ENCODE measurements around the gene PNCK.

The PNCK gene

DNA sequence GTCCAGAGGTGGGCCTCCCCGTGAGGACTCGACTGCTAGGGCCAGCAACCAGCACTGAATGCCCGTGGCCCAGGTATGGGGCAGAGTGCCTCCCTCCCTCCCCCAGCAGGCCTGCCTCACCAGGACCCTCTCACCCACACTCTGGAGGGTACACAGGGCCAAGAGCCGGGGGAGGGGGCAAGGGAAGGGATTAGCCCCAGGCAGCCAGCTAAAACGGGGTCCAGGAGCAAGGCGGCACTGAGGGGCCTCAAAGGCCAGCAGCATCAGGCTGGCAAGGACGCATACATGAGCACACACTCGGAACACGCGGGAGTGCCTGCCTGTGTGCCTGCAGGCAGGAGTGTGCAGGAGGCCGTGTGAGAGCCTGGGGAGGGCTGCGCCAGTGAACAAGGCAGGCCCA, 44.9 kb downstream of the PNCK start:
- DNase-seq (ENCODE audit: extremely low spot score) = no peak
- POLR2A ChIA-PET = no interaction called here
- no peak for TF ChIP-seq FOXK2 (IDR thresholded peaks at IDR 0.05)
- CTCF ChIA-PET = no interaction called here

- POLR2A ChIA-PET = no interaction called here
- CTCF ChIA-PET = no interaction called here
These were observed 45.5 kb downstream of the PNCK start for GRCh38 chrX:153628129-153628528.

DNA sequence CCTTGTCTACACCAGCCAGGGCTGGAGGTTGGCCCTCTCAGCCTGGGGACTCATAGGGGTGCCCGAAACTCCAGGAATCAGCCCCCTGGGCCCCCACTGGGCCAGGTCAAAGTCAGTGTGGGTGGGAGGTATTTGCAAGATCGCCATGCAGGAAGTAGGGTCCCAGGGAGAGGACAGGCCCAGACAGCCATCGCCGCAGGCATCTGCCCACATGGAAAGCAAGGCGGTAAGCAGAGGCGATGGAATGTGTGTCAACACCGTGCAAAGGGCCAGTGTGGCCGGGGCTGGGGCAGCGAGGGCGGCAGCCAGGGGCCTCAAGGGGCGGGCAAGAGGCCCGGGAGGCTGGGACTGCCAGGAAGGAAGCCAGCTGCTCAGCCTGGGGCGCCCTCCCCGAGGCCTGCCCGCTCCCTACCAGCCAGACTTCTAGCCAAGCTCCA, 45.9 kb downstream of the PNCK start:
- ChIA-PET POLR2A (no interaction called here), CTCF (no interaction called here)
- DNase-seq (ENCODE audit: extremely low spot score) = no peak
- TF ChIP-seq CTBP1 (IDR thresholded peaks at IDR 0.05; ENCODE audit: borderline replicate concordance) (no peak), LEF1 (IDR thresholded peaks at IDR 0.05; ENCODE audit: borderline replicate concordance) (no peak), FOXK2 (IDR thresholded peaks at IDR 0.05) (no peak), L3MBTL2 (conservative IDR thresholded peaks at IDR 0.05) (no peak), FOXM1 (IDR thresholded peaks at IDR 0.05; ENCODE audit: borderline replicate concordance) (no peak), NFRKB (IDR thresholded peaks at IDR 0.05) (no peak), PKNOX1 (IDR thresholded peaks at IDR 0.05) (no peak), HDGF (IDR thresholded peaks at IDR 0.05; ENCODE audit: borderline replicate concordance) (no peak), BHLHE40 (IDR thresholded peaks at IDR 0.05; ENCODE audit: borderline replicate concordance) (no peak), ZNF384 (IDR thresholded peaks at IDR 0.05) (no peak), ARNT (IDR thresholded peaks at IDR 0.05) (no peak), SUZ12 (IDR thresholded peaks at IDR 0.05) (no peak), TARDBP (IDR thresholded peaks at IDR 0.05) (no peak), FOXA1 (IDR thresholded peaks at IDR 0.05) (no peak), ELF4 (IDR thresholded peaks at IDR 0.05) (no peak), SP1 (IDR thresholded peaks at IDR 0.05) (no peak)

More at GRCh38 chrX:153628129-153628528, 45.5 kb downstream of the PNCK start:
- TF ChIP-seq NFRKB (IDR thresholded peaks at IDR 0.05) (no peak), L3MBTL2 (conservative IDR thresholded peaks at IDR 0.05) (no peak), FOXM1 (IDR thresholded peaks at IDR 0.05; ENCODE audit: borderline replicate concordance) (no peak), TARDBP (IDR thresholded peaks at IDR 0.05) (no peak), FOXK2 (IDR thresholded peaks at IDR 0.05) (no peak), ARNT (IDR thresholded peaks at IDR 0.05) (no peak), FOXA1 (IDR thresholded peaks at IDR 0.05) (no peak), HDGF (IDR thresholded peaks at IDR 0.05; ENCODE audit: borderline replicate concordance) (no peak), LEF1 (IDR thresholded peaks at IDR 0.05; ENCODE audit: borderline replicate concordance) (no peak), SP1 (IDR thresholded peaks at IDR 0.05) (no peak), CTBP1 (IDR thresholded peaks at IDR 0.05; ENCODE audit: borderline replicate concordance) (no peak), BHLHE40 (IDR thresholded peaks at IDR 0.05; ENCODE audit: borderline replicate concordance) (no peak), ZNF384 (IDR thresholded peaks at IDR 0.05) (no peak)
- DNase-seq (ENCODE audit: extremely low spot score) = no peak

DNA sequence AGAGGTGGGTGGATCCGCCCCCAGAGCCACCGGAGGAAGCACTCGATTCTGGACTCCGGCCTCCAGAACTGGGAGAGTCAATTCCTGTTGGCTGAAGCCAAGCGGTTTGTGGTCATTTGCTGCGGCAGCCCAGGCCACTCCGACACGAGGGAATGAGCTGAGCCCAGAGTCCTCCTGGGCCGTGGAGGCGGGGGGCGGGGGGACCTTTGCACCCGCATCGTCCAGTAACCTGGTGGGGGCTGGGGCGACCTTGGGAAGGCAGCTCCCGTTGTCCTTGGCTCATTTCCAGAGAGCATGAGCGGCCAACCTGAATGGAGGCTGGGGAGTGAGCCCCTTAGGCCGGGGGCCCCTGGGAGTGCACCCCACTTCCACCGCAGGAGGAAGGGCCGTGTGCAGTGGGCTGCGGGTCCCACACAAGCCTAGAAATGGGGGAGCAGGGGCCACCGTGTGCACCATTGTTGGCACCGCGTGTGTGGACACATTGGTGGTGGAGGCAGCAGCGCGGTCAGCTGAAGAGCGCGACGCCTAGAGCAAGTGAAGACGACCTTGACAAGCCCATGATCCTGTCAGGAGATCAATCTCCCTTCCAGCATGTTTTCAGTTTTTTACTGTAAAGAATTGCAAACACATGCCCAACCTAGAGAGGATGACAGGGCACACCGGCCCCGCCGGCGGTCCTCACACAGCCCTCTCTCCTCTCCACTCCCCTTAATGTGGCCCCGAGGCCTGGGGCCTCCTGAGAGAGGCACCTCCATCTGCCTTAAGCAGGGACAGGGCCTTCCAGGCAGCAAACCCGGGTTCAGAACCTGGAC, 46.5 kb downstream of the PNCK start:
- ChIA-PET CTCF (no interaction called here), POLR2A (no interaction called here)
- DNase-seq (ENCODE audit: extremely low spot score) = no peak
- TF ChIP-seq FOXA1 (IDR thresholded peaks at IDR 0.05) (no peak), BHLHE40 (IDR thresholded peaks at IDR 0.05; ENCODE audit: borderline replicate concordance) (no peak), LEF1 (IDR thresholded peaks at IDR 0.05; ENCODE audit: borderline replicate concordance) (no peak), NFRKB (IDR thresholded peaks at IDR 0.05) (no peak), L3MBTL2 (conservative IDR thresholded peaks at IDR 0.05) (no peak), CTBP1 (IDR thresholded peaks at IDR 0.05; ENCODE audit: borderline replicate concordance) (no peak), ELF4 (IDR thresholded peaks at IDR 0.05) (no peak), SP1 (IDR thresholded peaks at IDR 0.05) (no peak), ZNF384 (IDR thresholded peaks at IDR 0.05) (no peak), ARNT (IDR thresholded peaks at IDR 0.05) (no peak), PKNOX1 (IDR thresholded peaks at IDR 0.05) (no peak), SUZ12 (IDR thresholded peaks at IDR 0.05) (no peak), TARDBP (IDR thresholded peaks at IDR 0.05) (no peak), FOXK2 (IDR thresholded peaks at IDR 0.05) (no peak), HDGF (IDR thresholded peaks at IDR 0.05; ENCODE audit: borderline replicate concordance) (no peak)

DNA sequence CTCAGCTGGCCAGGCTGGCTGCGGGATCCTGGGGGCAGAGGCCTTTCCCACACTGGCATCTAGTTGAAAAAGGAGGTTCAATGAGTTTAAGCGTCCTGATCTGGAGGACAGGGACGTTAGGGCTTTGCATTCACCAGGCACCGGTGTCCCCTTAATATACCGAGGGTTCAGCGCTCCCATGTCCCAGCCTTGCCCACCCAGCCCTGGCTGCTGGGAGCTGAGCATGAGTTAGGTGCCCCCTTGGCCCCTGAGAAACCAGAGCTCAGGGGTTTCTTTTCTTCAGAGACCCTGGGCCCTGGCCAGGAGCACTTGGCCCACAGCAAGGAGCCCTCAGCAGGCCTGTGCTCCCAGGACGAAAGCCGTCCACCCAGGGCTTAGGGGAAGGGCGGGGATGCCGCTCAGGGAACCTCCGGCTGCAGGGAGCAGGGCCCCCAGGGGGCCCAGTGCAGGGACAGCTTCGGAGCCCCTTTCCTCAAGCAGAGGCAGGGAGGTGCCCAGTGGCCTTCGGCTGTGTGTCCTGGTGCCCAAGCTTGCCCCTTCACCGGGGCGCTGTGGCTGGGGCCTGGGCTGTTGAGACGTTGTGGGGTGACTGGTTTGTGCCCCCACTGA, 47.5 kb downstream of the PNCK start:
- no peak for DNase-seq (ENCODE audit: extremely low spot score)
- POLR2A ChIA-PET = no interaction called here
- CTCF ChIA-PET = no interaction called here
- TF ChIP-seq LEF1 (IDR thresholded peaks at IDR 0.05; ENCODE audit: borderline replicate concordance) (no peak), PKNOX1 (IDR thresholded peaks at IDR 0.05) (no peak), TARDBP (IDR thresholded peaks at IDR 0.05) (no peak), ELF4 (IDR thresholded peaks at IDR 0.05) (no peak), NFRKB (IDR thresholded peaks at IDR 0.05) (no peak), L3MBTL2 (conservative IDR thresholded peaks at IDR 0.05) (no peak), SUZ12 (IDR thresholded peaks at IDR 0.05) (no peak), FOXM1 (IDR thresholded peaks at IDR 0.05; ENCODE audit: borderline replicate concordance) (no peak), BHLHE40 (IDR thresholded peaks at IDR 0.05; ENCODE audit: borderline replicate concordance) (no peak), SP1 (IDR thresholded peaks at IDR 0.05) (no peak), ARNT (IDR thresholded peaks at IDR 0.05) (no peak), FOXK2 (IDR thresholded peaks at IDR 0.05) (no peak), CTBP1 (IDR thresholded peaks at IDR 0.05; ENCODE audit: borderline replicate concordance) (no peak), ZNF384 (IDR thresholded peaks at IDR 0.05) (no peak), FOXA1 (IDR thresholded peaks at IDR 0.05) (no peak), HDGF (IDR thresholded peaks at IDR 0.05; ENCODE audit: borderline replicate concordance) (no peak)
